Body of pancreas (tissue), 4 donors: Measurements from ENCODE around the gene RNF138. TPM values are rescaled to one million over a fixed set of nuclear protein-coding genes. Genes with fewer than 3 reads are reported as not detected.
A peak's percentile ranks its signal among the peaks of the same experiment; 100 is the strongest.

Source experiments
- ATAC-seq: fragments of 150-250 bp; one replicate; pipeline ENCODE4 v1.9.1; 2016
- DNase-seq, 4 donors: peaks; one replicate each; pipeline ENCODE4 v3.0.0-alpha.2; 2019
- H3K27ac ChIP-seq, 4 donors: fragments of 200-600 bp; sonication (generic); 1 replicate in 3 of 4; 2 replicates in 1 of 4; pipeline versions ENCODE4 v1.5.1 to v1.6.1; 2016 to 2019; ENCODE audit warnings: mild to moderate bottlenecking in 1 of 4, mixed read lengths in 1 of 4, moderate library complexity in 1 of 4
- H3K27me3 ChIP-seq, 2 donors: fragments of 200-600 bp; sonication (generic); one replicate each; pipeline ENCODE4 v1.6.0; 2016; ENCODE audit warnings: mild to moderate bottlenecking in 1 of 2
- H3K36me3 ChIP-seq, 2 donors: fragments of 200-600 bp; sonication (generic); replicated peaks in 1 of 2; 2 replicates each; pipeline ENCODE4 v1.5.1; 2016; ENCODE audit warnings: low read depth in 2 of 2; ENCODE audit not compliant: insufficient read depth in 1 of 2
- H3K4me1 ChIP-seq: fragments of 200-600 bp; sonication (generic); one replicate; pipeline ENCODE4 v1.6.0; 2016
- H3K4me3 ChIP-seq, 2 donors: fragments of 200-600 bp; sonication (generic); 1 replicate in 1 of 2; 2 replicates in 1 of 2; pipeline ENCODE4 v1.5.1; 2016 to 2019
- H3K9me3 ChIP-seq, 3 donors: fragments of 200-600 bp; sonication (generic); 1 replicate in 2 of 3; 2 replicates in 1 of 3; pipeline ENCODE4 v1.5.1; 2016
- POLR2A ChIP-seq, 3 donors: fragments of 450-650 bp; IDR thresholded peaks; one replicate each; pipeline ENCODE4 v1.6.1; 2016; ENCODE audit warnings: antibody characterized with exemption in 3 of 3, mild to moderate bottlenecking in 2 of 3
- WGBS, 2 donors: methylation state at CpG; one replicate each; pipeline ENCODE4 v1.1.5; 2017; 5-methylcytosine and 5-hydroxymethylcytosine counted together
- intact Hi-C: fragments of 100-400 bp; cut with DNase I; formaldehyde crosslinking; loops from one replicate; pipeline ENCODE4 v1.15.1; 2023
- total RNA-seq, 2 donors: library from RNA; depleted of rRNA; stranded (reverse); fragments of >200 nt; gene quantifications; one replicate each; pipeline ENCODE4 v1.1.0, GENCODE V29; 2016
- TF ChIP-seq, protein P1 (sequence below), 7 experiments: fragments of 450-650 bp in 4 of 7; fragments of 200-600 bp in 3 of 7; sonication (generic) in 3 of 7; IDR thresholded peaks; one replicate each; pipeline ENCODE4 v1.5.1; 2016 to 2019; ENCODE audit warnings: antibody characterized with exemption in 7 of 7

The RNF138 gene, protein sequence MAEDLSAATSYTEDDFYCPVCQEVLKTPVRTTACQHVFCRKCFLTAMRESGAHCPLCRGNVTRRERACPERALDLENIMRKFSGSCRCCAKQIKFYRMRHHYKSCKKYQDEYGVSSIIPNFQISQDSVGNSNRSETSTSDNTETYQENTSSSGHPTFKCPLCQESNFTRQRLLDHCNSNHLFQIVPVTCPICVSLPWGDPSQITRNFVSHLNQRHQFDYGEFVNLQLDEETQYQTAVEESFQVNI
- total RNA-seq, result 10 to 100 TPM in 1 of 2 donors, 1 to 10 TPM in 1; 5.3 to 10.4 TPM

DNA sequence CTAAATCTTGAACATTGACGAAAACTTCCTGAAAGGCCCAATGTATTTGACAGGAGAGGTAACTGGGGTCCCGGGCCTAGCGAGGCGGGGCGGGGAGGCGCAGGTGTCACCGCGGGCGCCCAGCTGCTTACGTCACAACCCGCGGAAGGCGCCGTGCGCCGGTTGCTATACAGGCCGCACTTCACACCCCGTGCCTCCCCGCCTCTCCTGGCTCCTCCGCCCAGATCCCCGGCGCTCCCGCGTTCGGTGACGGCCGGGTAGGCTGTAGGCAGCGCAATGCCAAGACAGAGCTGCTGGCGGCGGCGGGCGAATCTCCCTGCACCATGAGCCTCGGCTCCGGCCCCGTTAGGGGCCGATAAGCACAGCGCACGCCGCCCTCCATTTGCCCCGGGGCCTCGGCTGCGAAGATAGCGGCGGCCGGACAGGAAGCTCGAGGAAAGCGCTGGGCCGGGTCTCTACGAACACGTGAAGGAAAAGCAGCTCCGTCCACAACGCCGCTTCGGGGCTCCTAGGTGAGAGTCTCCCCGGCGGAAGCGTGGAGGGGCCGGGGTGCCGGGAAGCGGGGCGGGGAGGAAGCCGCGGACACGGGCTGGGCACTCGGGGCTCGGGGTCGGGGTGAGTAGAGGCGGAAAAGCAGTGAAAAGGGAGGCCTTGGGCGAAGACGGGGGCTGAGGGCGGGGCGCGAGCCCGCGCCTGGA lies at the start of gene RNF138:
TSS of gene RNF138 (plus strand) at position 151 of the 698 bp plus-strand sequence. CDS start 903 bp downstream, outside the sequence.
- Histone ChIP-seq H3K36me3 (no peaks in the 10 kb centered on the region), H3K9me3 (no peaks in the 10 kb centered on the region), H3K4me3 (peak within 1 kb of the TSS; percentile 63 to 86), H3K27me3 (no peaks in the 10 kb centered on the region), H3K27ac (peak within 1 kb of the TSS; percentile 91 to 100 (median 99)), H3K4me1 (peaks cover 32% of the 10 kb centered on the region)
- intact Hi-C loops, result no loop called here
- peak; percentile 73 to 91 (median 89) for TF ChIP-seq POLR2A (IDR thresholded peaks at IDR 0.05)
- TF ChIP-seq, protein P1, sequence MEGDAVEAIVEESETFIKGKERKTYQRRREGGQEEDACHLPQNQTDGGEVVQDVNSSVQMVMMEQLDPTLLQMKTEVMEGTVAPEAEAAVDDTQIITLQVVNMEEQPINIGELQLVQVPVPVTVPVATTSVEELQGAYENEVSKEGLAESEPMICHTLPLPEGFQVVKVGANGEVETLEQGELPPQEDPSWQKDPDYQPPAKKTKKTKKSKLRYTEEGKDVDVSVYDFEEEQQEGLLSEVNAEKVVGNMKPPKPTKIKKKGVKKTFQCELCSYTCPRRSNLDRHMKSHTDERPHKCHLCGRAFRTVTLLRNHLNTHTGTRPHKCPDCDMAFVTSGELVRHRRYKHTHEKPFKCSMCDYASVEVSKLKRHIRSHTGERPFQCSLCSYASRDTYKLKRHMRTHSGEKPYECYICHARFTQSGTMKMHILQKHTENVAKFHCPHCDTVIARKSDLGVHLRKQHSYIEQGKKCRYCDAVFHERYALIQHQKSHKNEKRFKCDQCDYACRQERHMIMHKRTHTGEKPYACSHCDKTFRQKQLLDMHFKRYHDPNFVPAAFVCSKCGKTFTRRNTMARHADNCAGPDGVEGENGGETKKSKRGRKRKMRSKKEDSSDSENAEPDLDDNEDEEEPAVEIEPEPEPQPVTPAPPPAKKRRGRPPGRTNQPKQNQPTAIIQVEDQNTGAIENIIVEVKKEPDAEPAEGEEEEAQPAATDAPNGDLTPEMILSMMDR (IDR thresholded peaks at IDR 0.05), result peak in 1 of 7 experiments; percentile 6
- ATAC-seq, result peak; percentile 67
- 0 to 6% methylated on average over 6 to 73 of the region's 75 CpGs for WGBS, 2 donors
- peak; percentile 88 to 92 (median 91) for DNase-seq

DNA sequence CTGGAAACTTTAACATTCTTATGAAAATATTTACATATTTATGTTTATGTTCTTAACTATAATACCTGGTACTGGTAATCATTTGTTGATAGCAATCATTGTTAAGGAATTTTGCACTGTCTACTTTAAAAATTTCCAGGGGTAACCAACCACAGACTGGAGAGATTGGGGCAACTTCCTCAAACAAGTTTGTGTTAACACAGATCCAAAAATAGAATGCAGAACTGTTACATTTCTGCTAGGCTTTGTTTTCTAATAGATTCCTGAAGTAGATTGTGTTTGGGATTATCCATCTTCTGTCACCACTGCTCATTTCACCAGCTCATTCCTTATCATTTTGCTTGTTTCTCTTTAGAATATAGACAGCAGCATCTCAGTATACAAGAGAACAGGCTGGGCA lies 49.3 kb upstream of the RNF138 start:
- Histone ChIP-seq H3K4me3 (no peak overlapping the region), H3K27me3 (no peaks in the 10 kb centered on the region), H3K4me1 (no peaks in the 10 kb centered on the region), H3K9me3 (no peaks in the 10 kb centered on the region), H3K36me3 (peaks cover 0 to 2% of the 10 kb centered on the region in 2 donors), H3K27ac (no peak overlapping the region)
- ATAC-seq, result no peak
- TF ChIP-seq, protein P1 (IDR thresholded peaks at IDR 0.05), result no peak
- TF ChIP-seq POLR2A (IDR thresholded peaks at IDR 0.05), result no peak
- DNase-seq, result no peak
- intact Hi-C loops, result no loop called here

DNA sequence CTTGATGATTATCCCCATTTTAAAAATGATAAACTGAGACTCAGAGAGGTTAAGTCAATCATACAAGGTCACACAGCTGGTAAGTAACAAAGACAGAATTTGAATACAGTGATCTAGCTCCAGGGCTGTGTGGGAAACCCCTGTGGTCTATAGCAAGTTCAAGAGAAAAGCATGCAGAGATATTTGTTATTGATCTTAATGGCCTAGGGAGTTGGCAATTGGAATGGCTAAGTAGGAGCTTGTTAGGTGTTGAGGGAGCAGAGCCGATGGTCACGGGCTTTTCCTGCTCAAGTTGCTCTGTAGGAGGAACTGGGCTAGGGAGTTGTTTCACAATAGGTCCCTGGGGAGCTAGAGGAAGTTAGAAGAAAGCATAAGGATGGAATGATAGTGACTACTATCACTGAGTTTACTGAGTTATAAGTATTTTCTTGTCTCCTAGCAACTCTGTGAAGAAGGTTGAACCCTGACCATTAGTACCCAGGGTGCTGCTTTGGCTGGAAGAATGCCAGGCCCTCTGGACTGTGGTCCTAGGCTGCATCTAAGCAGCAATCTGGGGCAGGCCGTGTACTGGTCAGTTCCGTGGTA lies 43.1 kb upstream of the RNF138 start:
- peak overlapping the region in 1 of 4 donors; percentile 59 for H3K27ac ChIP-seq
- no peaks in the 10 kb centered on the region for H3K36me3 ChIP-seq
- no peaks in the 10 kb centered on the region for H3K27me3 ChIP-seq
- DNase-seq, result peak in 3 of 4 donors; percentile 11 to 56 (median 21)
- no peaks in the 10 kb centered on the region for H3K4me1 ChIP-seq
- H3K9me3 ChIP-seq, result no peaks in the 10 kb centered on the region
- intact Hi-C loops, result no loop called here
- peak; percentile 27 for ATAC-seq
- TF ChIP-seq POLR2A (IDR thresholded peaks at IDR 0.05), result no peak
- TF ChIP-seq, protein P1 (IDR thresholded peaks at IDR 0.05), result no peak
- 65 to 75% methylated on average over 2 to 4 of the region's 4 CpGs for WGBS, 2 donors
- no peak overlapping the region for H3K4me3 ChIP-seq

DNA sequence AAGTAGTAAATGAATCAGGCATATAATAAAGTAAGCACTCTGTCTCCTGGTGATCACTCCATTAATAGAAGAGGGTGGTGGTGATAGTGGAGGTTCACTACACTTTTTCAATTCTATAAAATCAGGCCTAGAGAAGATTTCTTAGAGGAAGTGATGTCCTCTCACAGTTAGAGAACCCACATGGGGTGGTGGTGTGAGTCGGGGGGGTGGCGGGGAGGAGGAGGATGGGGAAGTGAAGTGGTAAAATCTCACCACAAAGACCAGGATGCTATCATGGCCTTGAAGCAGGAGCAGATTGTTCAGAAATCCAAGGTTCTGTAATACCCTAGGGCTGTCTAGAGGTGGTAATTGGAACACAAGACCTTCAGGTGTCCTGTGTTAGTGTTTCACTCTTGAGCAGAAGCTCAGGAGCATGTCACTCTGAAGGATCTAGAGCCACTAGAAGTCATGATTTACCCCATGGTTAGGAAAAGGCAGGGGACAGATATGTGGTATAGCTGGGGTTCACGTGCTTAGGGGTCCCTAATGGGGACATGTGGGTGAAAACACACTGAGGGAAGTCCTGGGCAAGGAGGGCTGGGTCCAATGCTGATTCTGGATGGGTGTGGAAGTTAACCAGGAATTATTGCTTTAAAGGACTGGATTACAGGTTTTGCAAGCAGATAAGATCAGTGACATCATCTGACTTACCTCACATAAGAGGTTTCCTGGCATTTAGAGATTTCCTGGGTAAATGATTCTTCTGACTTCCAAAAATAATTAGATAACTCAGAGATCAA lies 42.1 kb upstream of the RNF138 start:
- Histone ChIP-seq H3K36me3 (no peaks in the 10 kb centered on the region), H3K4me3 (no peak overlapping the region), H3K27me3 (no peaks in the 10 kb centered on the region), H3K4me1 (no peaks in the 10 kb centered on the region), H3K27ac (peak overlapping the region in 1 of 4 donors; percentile 59), H3K9me3 (no peaks in the 10 kb centered on the region)
- 73 to 76% methylated on average over 2 to 3 of the region's 3 CpGs for WGBS, 2 donors
- TF ChIP-seq POLR2A (IDR thresholded peaks at IDR 0.05), result no peak
- TF ChIP-seq, protein P1 (IDR thresholded peaks at IDR 0.05), result no peak
- DNase-seq (peak in 1 of 4 donors; percentile 39), ATAC-seq (no peak)
- intact Hi-C loops, result no loop called here
